Endothelial cell of umbilical vein (primary cell): Measurements from ENCODE around the gene SH3TC2. TPM values are rescaled to one million over a fixed set of nuclear protein-coding genes. Genes with fewer than 3 reads are reported as not detected.

Source experiments
- BruUV-seq: library from RNA; stranded (reverse); fragments of 400-500 nt; replicated peaks from 2 replicates; lab custom pipeline; 2021; lab: Mats Ljungman, UMichigan
- CTCF ChIA-PET: fragments of 300-600, 350-600 bp; sonication (Branson Sonifier 250); formaldehyde crosslinking; loops from one replicate; lab custom pipeline; 2021; ENCODE audit warnings: antibody characterized with exemption, inconsistent platforms; lab: Charles Lee
- POLR2A ChIA-PET: fragments of 300-600, 350-600 bp; sonication (Branson Sonifier 250); formaldehyde crosslinking; loops from one replicate; lab custom pipeline; 2021; ENCODE audit warnings: antibody characterized with exemption, inconsistent platforms; lab: Charles Lee
- DNase-seq: peaks from one replicate; pipeline ENCODE4 v3.0.0-alpha.2; 2011; ENCODE audit warnings: low read depth, low spot score
- FAIRE-seq: peaks from 2 replicates; lab custom pipeline; 2011; peaks lifted over from hg19 to GRCh38; lab: Jason Lieb, UNC
- H2AFZ ChIP-seq: 2 replicates; pipeline ENCODE4 v1.6.0; 2012; ENCODE audit warnings: low read depth, low read length, control low read depth, inconsistent platforms
- H3K27ac ChIP-seq: 2 replicates; pipeline ENCODE4 v1.5.1; 2011; ENCODE audit warnings: low read depth, mild to moderate bottlenecking, control low read depth, low read length, moderate library complexity; ENCODE audit not compliant: insufficient read depth
- H3K27me3 ChIP-seq, 2 experiments: 2 replicates each; pipeline versions ENCODE4 v1.6.0 to v1.6.1; 2011; ENCODE audit warnings: low read length in 2 of 2, mixed read lengths in 1 of 2; ENCODE audit not compliant: control insufficient read depth in 2 of 2, insufficient read depth in 2 of 2
- H3K36me3 ChIP-seq, 2 experiments: 2 replicates in 1 of 2; 3 replicates in 1 of 2; pipeline ENCODE4 v1.5.1; 2011; ENCODE audit warnings: low read length in 2 of 2, mild to moderate bottlenecking in 1 of 2, moderate library complexity in 1 of 2; ENCODE audit not compliant: control insufficient read depth in 2 of 2, insufficient read depth in 2 of 2; ENCODE audit errors: extremely low read depth in 1 of 2
- H3K4me1 ChIP-seq: 3 replicates; pipeline ENCODE4 v1.5.1; 2011; ENCODE audit warnings: mild to moderate bottlenecking, low read length; ENCODE audit not compliant: control insufficient read depth, insufficient read depth; ENCODE audit errors: extremely low read depth
- H3K4me2 ChIP-seq: 2 replicates; pipeline ENCODE4 v1.6.1; 2011; ENCODE audit warnings: low read length, control low read depth, mixed read lengths; ENCODE audit not compliant: insufficient read depth
- H3K4me3 ChIP-seq, 3 experiments: fragments of 200-600 bp in 1 of 3; sonication (generic), shearing (Covaris generic) in 1 of 3; replicated peaks in 1 of 3; 2 replicates each; pipeline ENCODE4 v1.5.1; 2011 to 2016; ENCODE audit warnings: control low read depth in 3 of 3, low read length in 3 of 3, mild to moderate bottlenecking in 2 of 3, inconsistent platforms in 1 of 3, low read depth in 1 of 3, moderate library complexity in 1 of 3; ENCODE audit not compliant: insufficient read depth in 1 of 3
- H3K79me2 ChIP-seq: 2 replicates; pipeline ENCODE4 v1.6.0; 2012; ENCODE audit warnings: low read length, inconsistent platforms; ENCODE audit not compliant: control insufficient read depth, insufficient read depth
- H3K9ac ChIP-seq: replicated peaks from 2 replicates; pipeline ENCODE3; 2011; ENCODE audit warnings: low read length, control low read depth; ENCODE audit not compliant: insufficient read depth; ENCODE audit errors: extremely low read depth
- H3K9me1 ChIP-seq: replicated peaks from 3 replicates; pipeline ENCODE4 v1.6.0; 2011; ENCODE audit warnings: mild to moderate bottlenecking, low read length; ENCODE audit not compliant: control insufficient read depth, insufficient read depth; ENCODE audit errors: extremely low read depth
- H3K9me3 ChIP-seq: replicated peaks from 2 replicates; pipeline ENCODE4 v1.5.1; 2012; ENCODE audit warnings: low read length, inconsistent platforms; ENCODE audit not compliant: control insufficient read depth, insufficient read depth
- H4K20me1 ChIP-seq: replicated peaks from 2 replicates; pipeline ENCODE3; 2011; ENCODE audit warnings: mild to moderate bottlenecking, low read length; ENCODE audit not compliant: control insufficient read depth, insufficient read depth; ENCODE audit errors: extremely low read depth
- EZH2 ChIP-seq: IDR thresholded peaks from 2 replicates; pipeline ENCODE4 v1.6.1; 2012; ENCODE audit warnings: borderline replicate concordance, low read depth, mild to moderate bottlenecking, moderate library complexity, low read length, inconsistent platforms; ENCODE audit not compliant: severe bottlenecking
- FOS ChIP-seq: IDR thresholded peaks from 2 replicates; pipeline ENCODE4 v1.6.1; 2011; ENCODE audit warnings: mild to moderate bottlenecking, low read length, moderate library complexity, borderline replicate concordance; ENCODE audit not compliant: insufficient read depth
- GATA2 ChIP-seq: IDR thresholded peaks from 2 replicates; pipeline ENCODE4 v1.7.0; 2011; ENCODE audit warnings: low read depth, mild to moderate bottlenecking, moderate library complexity, mixed read lengths, low read length; ENCODE audit not compliant: insufficient read length, insufficient read depth
- JUN ChIP-seq: IDR thresholded peaks from 2 replicates; pipeline ENCODE4 v1.6.1; 2011; ENCODE audit warnings: borderline replicate concordance, low read depth; ENCODE audit not compliant: insufficient read length, insufficient read depth
- MYC ChIP-seq: IDR thresholded peaks from one replicate; pipeline ENCODE4 v1.6.1; 2011; ENCODE audit warnings: mild to moderate bottlenecking, low read depth, low read length
- POLR2A ChIP-seq: IDR thresholded peaks from 2 replicates; pipeline ENCODE4 v1.6.1; 2012; ENCODE audit warnings: low read depth, mild to moderate bottlenecking, control low read depth, low read length
- POLR2AphosphoS5 ChIP-seq: IDR thresholded peaks from 2 replicates; pipeline ENCODE4 v1.6.1; 2012; ENCODE audit warnings: low read depth, mild to moderate bottlenecking, control low read depth, low read length, moderate library complexity; ENCODE audit not compliant: insufficient read depth
- dilution Hi-C: fragments of 300-500 bp; cut with MboI; formaldehyde crosslinking; loops from one replicate; pipeline ENCODE4 v1.15.0; 2019; ENCODE audit warnings: low sequenced_read_pairs; ENCODE audit not compliant: extremely low pct_ligation_motif_present
- intact Hi-C: fragments of 100-400 bp; cut with micrococcal nuclease; formaldehyde crosslinking; loops from one replicate; pipeline ENCODE4 v1.10.0; 2022
- polyA plus RNA-seq, 4 experiments: library from polyadenylated mRNA; depleted of rRNA in 3 of 4; stranded (reverse) in 3 of 4; unstranded in 1 of 4; fragments of >200 nt; gene quantifications; 2 replicates each; pipeline versions ENCODE4 v1.2.1 to v1.2.3, GENCODE V29; 2011 to 2012; ENCODE audit warnings: missing spikeins in 1 of 4
- total RNA-seq: library from RNA; stranded (reverse); gene quantifications from 2 replicates; pipeline ENCODE4 v1.2.3, GENCODE V29; 2021
- TF ChIP-seq, protein P1 (sequence below): IDR thresholded peaks from 2 replicates; pipeline ENCODE4 v1.6.1; 2011; ENCODE audit not compliant: insufficient read depth, insufficient read length
- TF ChIP-seq, protein P2 (sequence below), 2 donors: IDR thresholded peaks; 1 replicate in 1 of 2; 2 replicates in 1 of 2; pipeline ENCODE4 v1.5.1; 2011; ENCODE audit warnings: low read length in 2 of 2, mild to moderate bottlenecking in 2 of 2, moderate library complexity in 2 of 2, control low read depth in 1 of 2, inconsistent platforms in 1 of 2, low read depth in 1 of 2; ENCODE audit not compliant: insufficient read depth in 1 of 2; ENCODE audit errors: extremely low read depth in 1 of 2

The SH3TC2 gene
- total and polyA plus RNA-seq, 2 donors (not counting 3 experiments of a cell fraction or from before 2014, with no cell fraction given) = 0.91 to 4.3 TPM

GRCh38 chr5:148963664-148964063 is 99.2 kb downstream of the SH3TC2 start:
- Histone ChIP-seq H2AFZ (peak overlapping the region; percentile 11), H3K9ac (no peak overlapping the region), H3K9me3 (no peaks in the 10 kb centered on the region), H4K20me1 (no peaks in the 10 kb centered on the region), H3K4me3 (no peak overlapping the region), H3K9me1 (no peaks in the 10 kb centered on the region), H3K4me1 (peaks cover 16% of the 10 kb centered on the region), H3K36me3 (no peaks in the 10 kb centered on the region), H3K4me2 (no peak overlapping the region), H3K79me2 (no peaks in the 10 kb centered on the region), H3K27me3 (no peaks in the 10 kb centered on the region), H3K27ac (no peak overlapping the region)
- ChIA-PET POLR2A (no interaction called here), CTCF (interaction anchor here (1.2 to 8.0 kb wide), 3 partner anchors 14 to 222 kb away, joined by 4 to 245 read pairs (median 6); no protein-coding TSS in a partner anchor)
- intact Hi-C loops = loop anchor here (2.0 kb wide), 1 partner anchor 71 kb away; no protein-coding TSS in a partner anchor
- FAIRE-seq (no peak), DNase-seq (no peak)
- TF ChIP-seq, protein P1, sequence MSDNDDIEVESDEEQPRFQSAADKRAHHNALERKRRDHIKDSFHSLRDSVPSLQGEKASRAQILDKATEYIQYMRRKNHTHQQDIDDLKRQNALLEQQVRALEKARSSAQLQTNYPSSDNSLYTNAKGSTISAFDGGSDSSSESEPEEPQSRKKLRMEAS = no peak
- TF ChIP-seq EZH2 = no peak
- TF ChIP-seq POLR2A = no peak
- TF ChIP-seq GATA2 = no peak
- no peak for TF ChIP-seq POLR2AphosphoS5
- dilution Hi-C loops = no loop called here
- BruUV-seq = no TSS peak

DNA sequence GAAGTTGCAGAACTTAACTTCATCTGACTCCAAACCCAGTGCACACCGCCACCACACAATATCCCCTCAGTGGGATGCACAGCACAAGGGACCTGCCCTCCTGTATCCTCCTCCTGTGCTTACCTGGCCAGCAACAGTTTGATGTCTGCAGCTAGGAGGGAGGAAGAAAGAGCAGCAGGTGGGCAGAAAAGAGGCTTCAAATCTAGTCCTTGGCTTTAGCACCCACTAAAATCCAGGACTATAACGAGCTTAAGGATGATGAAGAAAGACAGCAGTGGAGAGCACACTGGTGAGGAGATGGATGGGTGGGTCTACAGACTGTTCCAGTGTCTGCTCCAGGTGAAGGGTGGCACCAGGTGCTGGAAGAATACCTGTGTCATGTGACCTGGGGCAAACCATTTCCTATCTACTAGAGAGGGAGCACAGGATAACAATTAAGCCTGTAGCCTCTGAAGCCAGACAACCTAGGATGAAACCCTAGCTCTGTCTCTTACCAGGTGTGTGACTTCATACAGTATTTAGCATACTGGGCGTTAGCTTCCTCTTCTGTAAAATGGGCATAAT is 100.0 kb downstream of the SH3TC2 start:
- POLR2A ChIA-PET = no interaction called here
- H3K79me2 ChIP-seq = no peaks in the 10 kb centered on the region
- intact Hi-C loops = no loop called here
- H3K36me3 ChIP-seq = no peaks in the 10 kb centered on the region
- peaks cover 16% of the 10 kb centered on the region for H3K4me1 ChIP-seq
- dilution Hi-C loops = no loop called here
- H4K20me1 ChIP-seq = no peaks in the 10 kb centered on the region
- no peak overlapping the region for H3K4me2 ChIP-seq
- H3K9me1 ChIP-seq = no peaks in the 10 kb centered on the region
- H2AFZ ChIP-seq = no peak overlapping the region
- H3K4me3 ChIP-seq = no peak overlapping the region
- no peak overlapping the region for H3K27ac ChIP-seq
- no peak overlapping the region for H3K9ac ChIP-seq
- no peaks in the 10 kb centered on the region for H3K9me3 ChIP-seq
- CTCF ChIA-PET = interaction anchor here (0.8 to 8.0 kb wide), 6 partner anchors 15 to 221 kb away, joined by 4 to 245 read pairs (median 5); no protein-coding TSS in a partner anchor
- H3K27me3 ChIP-seq = no peaks in the 10 kb centered on the region
- no peak for DNase-seq
- FAIRE-seq = no peak
- TF ChIP-seq GATA2 (no peak), JUN (no peak), EZH2 (no peak), POLR2A (no peak), FOS (no peak), MYC (no peak), POLR2AphosphoS5 (no peak)
- TF ChIP-seq, protein P1 = no peak
- TF ChIP-seq, protein P2, sequence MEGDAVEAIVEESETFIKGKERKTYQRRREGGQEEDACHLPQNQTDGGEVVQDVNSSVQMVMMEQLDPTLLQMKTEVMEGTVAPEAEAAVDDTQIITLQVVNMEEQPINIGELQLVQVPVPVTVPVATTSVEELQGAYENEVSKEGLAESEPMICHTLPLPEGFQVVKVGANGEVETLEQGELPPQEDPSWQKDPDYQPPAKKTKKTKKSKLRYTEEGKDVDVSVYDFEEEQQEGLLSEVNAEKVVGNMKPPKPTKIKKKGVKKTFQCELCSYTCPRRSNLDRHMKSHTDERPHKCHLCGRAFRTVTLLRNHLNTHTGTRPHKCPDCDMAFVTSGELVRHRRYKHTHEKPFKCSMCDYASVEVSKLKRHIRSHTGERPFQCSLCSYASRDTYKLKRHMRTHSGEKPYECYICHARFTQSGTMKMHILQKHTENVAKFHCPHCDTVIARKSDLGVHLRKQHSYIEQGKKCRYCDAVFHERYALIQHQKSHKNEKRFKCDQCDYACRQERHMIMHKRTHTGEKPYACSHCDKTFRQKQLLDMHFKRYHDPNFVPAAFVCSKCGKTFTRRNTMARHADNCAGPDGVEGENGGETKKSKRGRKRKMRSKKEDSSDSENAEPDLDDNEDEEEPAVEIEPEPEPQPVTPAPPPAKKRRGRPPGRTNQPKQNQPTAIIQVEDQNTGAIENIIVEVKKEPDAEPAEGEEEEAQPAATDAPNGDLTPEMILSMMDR (IDR thresholded peaks at IDR 0.05; ENCODE audit: extremely low read depth in 1 of 2, insufficient read depth in 1 of 2, low read depth in 1 of 2, low read length in 2 of 2) = no peak
- BruUV-seq = no TSS peak
